Fibroblast of skin of right quadriceps (primary cell): ENCODE results near the gene MYL6B.
"Not testable (repeated sequence)": the region's sequence is repeated elsewhere in the genome, so short reads cannot be mapped to it uniquely, and the experiment has no call there.

Experiments
- DNase-seq: peaks from one replicate; pipeline ENCODE4 v3.0.0-alpha.2; 2013

Gene MYL6B

GRCh38 chr12:56152132-56152755, at the start of gene MYL6B:
Gene MYL6B, plus strand, starts transcription at chr12:56152587. Its CDS starts 1,332 bp downstream, at chr12:56153919.
- DNase-seq: peak; percentile 90

- no peak for DNase-seq
Measured at GRCh38 chr12:56102683-56103065, 49.7 kb upstream of the MYL6B start.

- no peak for DNase-seq
Measured at GRCh38 chr12:56103066-56103711, 49.2 kb upstream of the MYL6B start.

GRCh38 chr12:56103823-56104108, 48.6 kb upstream of the MYL6B start:
- DNase-seq: no peak

GRCh38 chr12:56104109-56104814, 48.1 kb upstream of the MYL6B start, which contains the start of gene PA2G4:
Gene PA2G4, plus strand, starts transcription at chr12:56104559. Its CDS starts 179 bp downstream, at chr12:56104738.
- peak; percentile 99 for DNase-seq

GRCh38 chr12:56104815-56105608, 47.4 kb upstream of the MYL6B start:
- DNase-seq: no peak

GRCh38 chr12:56105609-56105902, 46.8 kb upstream of the MYL6B start:
- DNase-seq: no peak

GRCh38 chr12:56107242-56107641, 45.1 kb upstream of the MYL6B start:
- no peak for DNase-seq

- no peak for DNase-seq
Measured at GRCh38 chr12:56110571-56110970, 41.8 kb upstream of the MYL6B start.

- no peak for DNase-seq
Measured at GRCh38 chr12:56114084-56114483, 38.3 kb upstream of the MYL6B start.

GRCh38 chr12:56115329-56115728, 37.1 kb upstream of the MYL6B start:
- DNase-seq: no peak

- DNase-seq: peak; percentile 94
Measured at GRCh38 chr12:56116267-56117081, 35.9 kb upstream of the MYL6B start, which contains the start of gene RPL41. Gene RPL41, plus strand, starts transcription at chr12:56116633.

- not testable (repeated sequence) for DNase-seq
Measured at GRCh38 chr12:56117082-56117706, 35.2 kb upstream of the MYL6B start.

- peak; percentile 99 for DNase-seq
Measured at GRCh38 chr12:56117778-56118687, 34.4 kb upstream of the MYL6B start, which contains the start of gene ZC3H10. Gene ZC3H10, plus strand, starts transcription at chr12:56118266. Its CDS starts 2,297 bp downstream, at chr12:56120563.

GRCh38 chr12:56118688-56119357, 33.6 kb upstream of the MYL6B start:
- DNase-seq: no peak

- DNase-seq: peak; percentile 94
Measured at GRCh38 chr12:56119361-56119796, 33.0 kb upstream of the MYL6B start.

- no peak for DNase-seq
Measured at GRCh38 chr12:56120158-56120846, 32.1 kb upstream of the MYL6B start.

- DNase-seq: no peak
Measured at GRCh38 chr12:56121204-56121870, 31.1 kb upstream of the MYL6B start.

GRCh38 chr12:56122637-56123036, 29.8 kb upstream of the MYL6B start:
- DNase-seq: no peak
